ENCODE results near the gene TAF9B.
"Not testable (repeated sequence)": the region's sequence is repeated elsewhere in the genome, so short reads cannot be mapped to it uniquely, and the experiment has no call there.

TAF9B gene

DNA sequence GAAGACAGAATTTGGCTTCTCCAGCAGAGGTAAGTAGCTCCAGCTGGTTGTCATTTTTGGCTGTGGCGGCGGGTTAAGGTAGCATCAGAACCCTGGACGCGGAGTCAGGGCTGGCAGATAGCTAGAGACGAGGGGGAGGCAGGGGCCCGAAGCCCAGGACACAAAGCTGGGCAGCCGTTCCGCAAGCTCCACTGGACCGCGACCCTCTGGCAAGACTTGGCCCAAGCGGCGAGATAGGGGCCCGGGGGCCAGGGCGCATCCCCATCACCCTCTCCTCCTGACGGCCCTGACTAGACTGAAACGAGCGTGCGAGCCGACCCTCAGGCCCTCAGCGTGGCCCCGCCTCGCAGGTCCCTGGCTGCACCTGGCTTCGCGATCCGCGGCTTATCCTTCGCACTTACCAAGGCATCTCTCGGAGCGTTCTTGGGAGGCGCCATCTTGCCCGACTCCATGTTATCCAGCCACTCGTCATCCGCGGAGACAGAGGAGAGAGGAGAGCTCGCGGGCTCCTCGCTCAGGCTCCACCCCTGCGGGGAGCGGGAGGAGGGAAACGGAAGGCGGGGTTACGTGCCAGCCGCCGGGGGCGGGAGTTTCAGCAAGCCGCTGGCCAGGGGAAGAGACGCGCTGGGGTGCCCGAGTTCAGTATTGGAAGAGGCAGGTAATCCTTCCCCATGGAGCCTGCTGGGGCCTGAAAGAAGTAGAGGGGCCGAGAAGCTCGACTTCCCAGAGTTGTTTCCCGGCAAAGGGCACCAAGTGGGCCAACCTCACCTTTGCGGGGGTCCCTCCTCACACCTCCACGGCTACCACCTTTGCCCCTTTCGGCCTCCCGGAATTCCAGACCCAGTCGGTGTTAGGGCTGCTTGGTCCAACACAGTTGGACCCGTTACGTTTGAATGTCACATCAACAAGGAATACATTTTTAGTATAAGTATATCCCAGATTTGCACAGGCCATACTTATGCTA is at the start of gene TAF9B:
TSS of gene TAF9B (minus strand) at position 491 of the 964 bp plus-strand sequence. CDS start at position 452, 39 bp downstream.
- peak; percentile 46 for DNase-seq (ENCODE audit: low read depth, low spot score)

GRCh38 chrX:78182881-78183280 is 43.4 kb upstream of the TAF9B start:
- DNase-seq (ENCODE audit: low read depth, low spot score): no peak

GRCh38 chrX:78181307-78181706 is 41.9 kb upstream of the TAF9B start:
- no peak for DNase-seq (ENCODE audit: low read depth, low spot score)

DNA sequence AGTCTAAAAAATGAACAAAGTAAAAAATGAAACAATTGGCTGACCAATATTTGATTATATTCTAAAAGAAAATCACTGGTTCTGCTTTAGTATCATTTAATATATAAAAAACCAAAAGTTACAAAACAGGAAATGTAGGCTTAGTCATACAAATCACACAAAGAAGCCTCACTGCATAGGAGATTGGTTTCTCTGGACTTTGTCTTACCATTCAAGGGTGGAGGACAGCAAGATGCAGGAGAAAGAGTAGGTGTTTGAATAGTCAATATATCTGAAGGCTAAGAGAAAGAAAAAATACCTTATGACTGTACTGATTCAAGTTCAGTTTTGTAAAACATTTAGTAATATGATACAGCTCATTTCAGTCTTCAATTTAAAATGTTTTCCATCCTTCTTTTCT is 28.6 kb upstream of the TAF9B start:
- no peak for DNase-seq (ENCODE audit: low read depth, low spot score)

- DNase-seq (ENCODE audit: low read depth, low spot score): no peak
These were observed 26.0 kb upstream of the TAF9B start for GRCh38 chrX:78165425-78165824.

- not testable (repeated sequence) for DNase-seq (ENCODE audit: low read depth, low spot score)
These were observed 23.7 kb upstream of the TAF9B start for GRCh38 chrX:78163175-78163574.

DNA sequence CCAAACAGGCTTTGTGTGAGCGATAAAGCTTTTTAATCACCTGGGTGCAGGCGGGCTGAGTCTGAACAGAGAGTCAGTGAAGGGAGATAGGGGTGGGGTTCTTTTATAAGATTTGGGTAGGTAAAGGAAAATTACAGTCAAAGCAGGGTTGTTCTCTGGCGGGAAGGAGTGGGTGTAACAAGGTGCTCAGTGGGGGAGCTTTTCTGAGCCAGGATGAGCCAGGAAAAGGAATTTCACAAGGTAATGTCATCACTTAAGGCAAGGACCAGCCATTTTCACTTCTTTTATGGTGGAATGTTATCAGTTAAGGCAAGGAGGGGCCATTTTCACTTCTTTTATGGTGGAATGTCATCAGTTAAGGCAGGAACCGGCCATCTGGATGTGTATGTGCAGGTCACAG is 21.3 kb upstream of the TAF9B start:
- not testable (repeated sequence) for DNase-seq (ENCODE audit: low read depth, low spot score)

- not testable (repeated sequence) for DNase-seq (ENCODE audit: low read depth, low spot score)
These were observed 18.4 kb upstream of the TAF9B start for GRCh38 chrX:78157846-78158245.

GRCh38 chrX:78157373-78157772 is 17.9 kb upstream of the TAF9B start:
- not testable (repeated sequence) for DNase-seq (ENCODE audit: low read depth, low spot score)

- not testable (repeated sequence) for DNase-seq (ENCODE audit: low read depth, low spot score)
These were observed 7.6 kb upstream of the TAF9B start for GRCh38 chrX:78147002-78147540.

DNA sequence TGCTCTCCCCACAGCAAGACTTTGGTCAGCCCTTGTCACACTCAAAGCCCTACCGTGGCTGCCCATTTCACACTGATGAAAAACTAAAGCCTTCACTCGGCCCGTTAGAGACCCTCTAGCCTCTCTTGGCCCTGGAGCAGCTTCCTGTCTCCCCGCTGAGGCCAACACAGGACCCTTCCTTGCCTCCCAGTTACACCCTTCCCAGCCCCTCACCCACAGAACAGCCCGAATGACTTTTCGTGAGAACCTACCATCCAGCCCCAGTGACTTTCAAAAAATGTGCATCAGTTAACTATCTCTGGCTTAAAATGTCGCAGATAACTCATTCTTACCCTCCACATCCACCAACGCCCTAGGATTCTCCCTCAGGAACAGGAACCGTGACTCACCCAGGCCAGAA is 756 bp upstream of the TAF9B start:
- no peak for DNase-seq (ENCODE audit: low read depth, low spot score)

- no peak for DNase-seq (ENCODE audit: low read depth, low spot score)
These were observed 6.1 kb downstream of the TAF9B start for GRCh38 chrX:78133238-78133960.

DNA sequence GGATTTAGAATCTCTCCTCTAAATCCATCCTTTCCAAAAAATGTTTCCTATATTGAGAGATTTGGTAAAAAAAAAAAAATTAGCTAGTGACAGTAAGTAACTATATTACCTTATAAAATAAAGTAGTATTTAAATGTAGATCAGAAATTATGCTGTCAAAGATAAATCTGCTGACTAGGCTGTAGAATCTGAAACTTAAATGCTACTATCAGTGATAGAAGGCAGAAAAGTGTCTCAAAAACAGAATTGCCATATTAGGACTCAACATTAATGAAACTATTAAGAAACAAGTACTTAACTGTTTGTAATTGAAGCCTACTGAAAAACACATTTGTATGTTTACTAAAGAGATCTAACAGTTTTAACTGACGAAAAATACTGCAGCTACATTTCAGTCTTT is 8.3 kb downstream of the TAF9B start:
- no peak for DNase-seq (ENCODE audit: low read depth, low spot score)

GRCh38 chrX:78130396-78130795 is 9.1 kb downstream of the TAF9B start:
- DNase-seq (ENCODE audit: low read depth, low spot score): no peak

- no peak for DNase-seq (ENCODE audit: low read depth, low spot score)
These were observed 9.7 kb downstream of the TAF9B start for GRCh38 chrX:78129714-78130113.

GRCh38 chrX:78125781-78126180 is 13.7 kb downstream of the TAF9B start:
- not testable (repeated sequence) for DNase-seq (ENCODE audit: low read depth, low spot score)

GRCh38 chrX:78125148-78125547 is 14.3 kb downstream of the TAF9B start:
- DNase-seq (ENCODE audit: low read depth, low spot score): no peak

DNA sequence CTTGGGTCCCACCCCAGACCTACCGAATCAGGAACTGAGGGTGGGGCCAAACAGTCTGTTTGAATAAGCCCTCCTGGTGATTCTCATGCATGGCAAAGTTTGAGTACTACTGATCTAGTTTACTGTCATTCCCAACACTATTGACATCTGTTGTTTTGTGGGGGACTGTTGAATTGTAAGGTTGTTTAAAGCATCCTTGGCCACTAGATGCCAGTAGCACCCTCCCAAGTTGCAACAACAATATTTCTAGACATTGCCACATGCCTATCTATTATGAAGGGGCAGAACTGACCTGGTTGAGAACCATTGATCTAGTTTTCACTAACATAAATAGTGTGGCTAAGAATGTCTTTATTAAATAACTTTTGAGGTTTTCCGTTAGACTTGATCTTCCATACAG is 15.1 kb downstream of the TAF9B start:
- DNase-seq (ENCODE audit: low read depth, low spot score): no peak

DNA sequence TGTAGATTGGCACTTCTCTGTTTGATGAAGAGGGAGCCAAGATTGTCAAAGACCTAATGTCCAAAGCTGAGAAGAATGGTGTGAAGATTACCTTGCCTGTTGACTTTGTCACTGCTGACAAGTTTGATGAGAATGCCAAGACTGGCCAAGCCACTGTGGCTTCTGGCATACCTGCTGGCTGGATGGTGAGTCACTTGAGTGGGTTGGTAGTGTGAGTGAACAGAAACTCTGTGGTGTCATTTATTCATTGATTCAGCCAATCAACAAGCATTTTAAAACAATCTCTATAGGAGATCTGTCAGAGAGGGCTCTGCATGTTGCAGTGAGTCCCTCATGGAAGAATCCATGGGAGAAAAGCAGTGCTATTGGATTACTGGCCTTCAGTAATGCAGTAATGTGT is 16.3 kb downstream of the TAF9B start:
- DNase-seq (ENCODE audit: low read depth, low spot score): no peak

DNA sequence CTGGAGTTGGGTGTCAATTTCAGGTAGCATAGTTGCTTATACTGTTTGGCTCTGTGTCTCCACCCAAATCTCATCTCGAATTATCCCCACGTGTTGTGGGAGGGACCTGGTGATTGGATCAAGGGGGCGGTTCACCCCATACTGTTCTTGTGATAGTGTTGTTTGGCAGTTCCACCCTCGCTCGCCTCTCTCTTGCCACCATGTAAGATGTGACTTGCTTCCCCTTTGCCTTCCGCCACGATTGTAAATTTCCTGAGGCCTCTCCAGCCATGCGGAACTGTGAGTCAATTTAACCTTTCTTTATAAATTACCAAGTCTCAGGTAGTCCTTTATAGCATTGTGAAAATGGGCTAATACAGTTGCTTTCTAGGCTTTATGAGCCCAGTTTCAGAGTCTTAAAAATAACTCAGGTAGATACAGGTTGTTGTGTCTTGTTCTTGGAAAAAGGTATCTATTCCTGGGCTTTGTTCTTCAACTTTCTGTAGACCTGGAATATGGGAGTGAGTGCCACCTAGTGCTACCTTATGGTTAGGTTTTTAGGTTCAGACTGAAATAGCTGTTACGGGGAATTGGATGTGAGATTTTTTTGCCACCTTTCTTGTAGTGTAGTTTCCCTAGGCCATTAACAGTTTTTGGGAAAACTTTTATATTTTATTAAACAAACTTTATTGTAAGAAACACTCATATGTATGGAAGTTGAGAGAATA is 19.8 kb downstream of the TAF9B start:
- no peak for DNase-seq (ENCODE audit: low read depth, low spot score)

- DNase-seq (ENCODE audit: low read depth, low spot score): no peak
These were observed 20.8 kb downstream of the TAF9B start for GRCh38 chrX:78118628-78119027.

DNA sequence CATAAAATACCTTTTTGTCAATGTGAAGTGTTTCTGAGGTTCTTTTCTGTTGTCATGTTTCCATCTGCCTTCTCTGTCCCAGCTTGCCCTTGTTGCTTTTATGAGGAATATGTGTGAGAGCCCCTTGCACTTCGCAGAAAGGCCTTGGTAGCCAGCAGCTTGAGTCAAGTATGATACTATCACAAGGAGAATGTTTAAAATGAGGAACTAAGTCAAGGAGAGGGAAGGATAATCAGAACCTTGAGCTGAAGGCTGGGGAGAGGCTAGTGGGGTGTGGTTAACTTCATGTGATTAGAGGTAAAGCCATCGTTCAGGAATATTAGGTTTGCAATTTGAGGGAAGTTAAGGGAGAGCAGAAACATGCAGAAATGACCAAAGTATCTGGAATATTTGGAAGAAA is 22.7 kb downstream of the TAF9B start:
- DNase-seq (ENCODE audit: low read depth, low spot score): no peak
